Mesothelial cell of epicardium (in vitro differentiated cells): ENCODE results near the gene CD58. TPM values are rescaled to one million over a fixed set of nuclear protein-coding genes. Genes with fewer than 3 reads are reported as not detected.

Source experiments
- DNase-seq, 2 experiments: peaks; one replicate each; pipeline ENCODE4 v3.0.0; 2021; ENCODE audit warnings: low spot score in 2 of 2; ENCODE audit not compliant: unreplicated experiment in 2 of 2
- H3K27ac Mint-ChIP-seq: 2 replicates; pipeline ENCODE4 v1.8.0; 2021; ENCODE audit warnings: mixed read lengths
- H3K27me3 Mint-ChIP-seq: 2 replicates; pipeline ENCODE4 v1.8.0; 2021; ENCODE audit warnings: low read depth, mixed read lengths
- H3K36me3 Mint-ChIP-seq: 2 replicates; pipeline ENCODE4 v1.8.0; 2021; ENCODE audit warnings: mixed read lengths
- H3K4me1 Mint-ChIP-seq: 2 replicates; pipeline ENCODE4 v1.8.0; 2021; ENCODE audit warnings: mixed read lengths
- H3K4me3 Mint-ChIP-seq: 2 replicates; pipeline ENCODE4 v1.8.0; 2021; ENCODE audit warnings: mild to moderate bottlenecking, moderate library complexity, mixed read lengths
- H3K9me3 Mint-ChIP-seq: 2 replicates; pipeline ENCODE4 v1.8.0; 2021; ENCODE audit warnings: mixed read lengths
- total RNA-seq: library from RNA; stranded (reverse); gene quantifications from 3 replicates; pipeline ENCODE4 v1.2.1, GENCODE V29; 2021
- TF ChIP-seq, protein P1 (sequence below): fragments of 200-600 bp; sonication (generic); IDR thresholded peaks from one replicate; pipeline ENCODE4 v1.5.0; 2021; ENCODE audit warnings: antibody characterized with exemption; ENCODE audit not compliant: unreplicated experiment

The CD58 gene
- total RNA-seq, 1 donor from 2014 or later = 6.6 TPM

DNA sequence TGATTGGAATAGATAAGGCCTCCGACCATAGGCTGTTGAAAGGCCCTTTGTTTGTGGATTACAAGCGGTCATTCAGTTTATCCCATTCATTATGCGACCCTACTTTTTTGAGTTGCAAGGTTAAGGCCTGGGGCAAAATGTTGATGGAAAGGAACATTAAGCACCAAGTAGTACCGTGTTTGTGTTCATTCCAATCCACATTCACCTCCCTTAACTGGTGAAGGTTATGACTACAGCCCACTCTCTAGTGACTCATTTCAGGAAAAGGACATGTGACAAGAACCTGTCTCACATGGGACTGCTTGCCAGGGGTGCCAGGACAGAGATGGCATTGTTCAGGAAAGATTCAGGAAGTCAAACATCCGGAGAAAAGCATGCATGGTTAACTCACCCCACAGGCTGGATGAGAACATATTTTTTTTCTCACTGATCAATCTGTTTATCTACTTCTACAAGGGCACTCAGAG, 81.6 kb downstream of the CD58 start:
- no peak overlapping the region for H3K27ac Mint-ChIP-seq
- H3K4me3 Mint-ChIP-seq = no peak overlapping the region
- H3K9me3 Mint-ChIP-seq = no peaks in the 10 kb centered on the region
- DNase-seq = no peak
- H3K36me3 Mint-ChIP-seq = no peaks in the 10 kb centered on the region
- TF ChIP-seq, protein P1, sequence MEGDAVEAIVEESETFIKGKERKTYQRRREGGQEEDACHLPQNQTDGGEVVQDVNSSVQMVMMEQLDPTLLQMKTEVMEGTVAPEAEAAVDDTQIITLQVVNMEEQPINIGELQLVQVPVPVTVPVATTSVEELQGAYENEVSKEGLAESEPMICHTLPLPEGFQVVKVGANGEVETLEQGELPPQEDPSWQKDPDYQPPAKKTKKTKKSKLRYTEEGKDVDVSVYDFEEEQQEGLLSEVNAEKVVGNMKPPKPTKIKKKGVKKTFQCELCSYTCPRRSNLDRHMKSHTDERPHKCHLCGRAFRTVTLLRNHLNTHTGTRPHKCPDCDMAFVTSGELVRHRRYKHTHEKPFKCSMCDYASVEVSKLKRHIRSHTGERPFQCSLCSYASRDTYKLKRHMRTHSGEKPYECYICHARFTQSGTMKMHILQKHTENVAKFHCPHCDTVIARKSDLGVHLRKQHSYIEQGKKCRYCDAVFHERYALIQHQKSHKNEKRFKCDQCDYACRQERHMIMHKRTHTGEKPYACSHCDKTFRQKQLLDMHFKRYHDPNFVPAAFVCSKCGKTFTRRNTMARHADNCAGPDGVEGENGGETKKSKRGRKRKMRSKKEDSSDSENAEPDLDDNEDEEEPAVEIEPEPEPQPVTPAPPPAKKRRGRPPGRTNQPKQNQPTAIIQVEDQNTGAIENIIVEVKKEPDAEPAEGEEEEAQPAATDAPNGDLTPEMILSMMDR = no peak
- no peaks in the 10 kb centered on the region for H3K27me3 Mint-ChIP-seq
- H3K4me1 Mint-ChIP-seq = peaks cover 26% of the 10 kb centered on the region

DNA sequence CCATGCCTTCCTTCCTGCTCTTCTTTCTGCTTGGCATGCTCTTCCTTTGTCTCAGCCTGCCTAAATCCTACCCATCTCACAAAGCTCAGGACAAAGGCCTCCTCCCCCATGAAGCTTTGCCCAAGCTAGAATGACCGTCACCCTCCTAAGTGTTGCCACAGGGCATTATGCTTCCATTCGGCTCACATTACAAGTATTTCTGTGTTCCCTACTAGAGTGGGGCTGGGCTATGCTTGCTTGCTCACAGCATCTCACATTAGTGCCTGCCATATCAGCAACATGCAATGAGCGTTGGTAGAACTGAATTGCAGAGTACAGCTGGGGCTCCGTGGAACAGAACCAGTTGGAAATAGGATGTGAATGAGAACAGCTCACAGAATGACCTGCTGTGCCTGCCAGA, 82.8 kb downstream of the CD58 start:
- H3K27me3 Mint-ChIP-seq = no peaks in the 10 kb centered on the region
- peaks cover 23% of the 10 kb centered on the region for H3K4me1 Mint-ChIP-seq
- no peak overlapping the region for H3K27ac Mint-ChIP-seq
- H3K36me3 Mint-ChIP-seq = no peaks in the 10 kb centered on the region
- H3K9me3 Mint-ChIP-seq = no peaks in the 10 kb centered on the region
- no peak overlapping the region for H3K4me3 Mint-ChIP-seq
- TF ChIP-seq, protein P1 = no peak
- no peak for DNase-seq

DNA sequence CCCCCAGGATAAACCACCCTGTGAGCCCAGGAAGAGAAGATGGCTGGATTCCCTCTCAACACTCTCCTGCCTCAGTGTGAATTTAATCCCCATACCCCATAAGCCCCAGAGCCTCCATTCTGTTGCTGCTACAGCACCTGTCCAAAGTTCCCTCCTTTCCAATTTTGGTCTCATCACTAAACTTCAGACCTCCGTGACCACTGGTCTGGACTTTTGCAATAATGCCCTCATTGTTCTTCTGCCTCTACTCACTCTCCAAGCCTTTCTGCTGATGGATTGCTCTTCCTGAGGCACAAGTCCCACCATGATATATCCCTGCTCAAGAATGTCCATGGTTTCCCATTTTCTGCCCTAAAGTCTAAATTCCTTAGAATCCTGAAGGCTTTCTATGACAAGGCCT, 83.2 kb downstream of the CD58 start:
- no peak overlapping the region for H3K27ac Mint-ChIP-seq
- TF ChIP-seq, protein P1 = no peak
- H3K4me1 Mint-ChIP-seq = peaks cover 21% of the 10 kb centered on the region

DNA sequence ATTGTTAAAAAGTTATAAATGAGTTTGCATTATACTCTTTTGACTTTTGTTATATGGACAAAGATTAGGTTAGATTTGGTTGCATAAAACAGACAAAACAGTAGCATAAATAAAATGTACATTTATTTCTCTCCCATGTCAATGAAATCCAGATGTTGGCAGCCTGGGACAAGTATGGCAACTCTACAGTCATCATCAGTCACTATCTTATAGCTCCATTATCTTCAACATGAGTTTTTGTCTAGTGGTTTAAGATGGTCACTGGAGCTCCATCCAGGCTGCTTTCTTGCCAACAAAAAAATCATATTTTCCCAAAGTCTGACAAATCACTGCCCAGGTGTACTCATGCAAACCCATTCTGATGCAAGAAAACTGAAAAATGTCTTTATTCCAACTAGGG, 83.8 kb downstream of the CD58 start:
- Mint-ChIP-seq H3K27ac (no peak overlapping the region), H3K27me3 (no peaks in the 10 kb centered on the region), H3K36me3 (no peaks in the 10 kb centered on the region), H3K4me3 (no peak overlapping the region), H3K9me3 (no peaks in the 10 kb centered on the region), H3K4me1 (peaks cover 15% of the 10 kb centered on the region)
- no peak for DNase-seq
- TF ChIP-seq, protein P1 = no peak

More for the DNA sequence above, 83.2 kb downstream of the CD58 start:
- Mint-ChIP-seq H3K27me3 (no peaks in the 10 kb centered on the region), H3K36me3 (no peaks in the 10 kb centered on the region), H3K4me3 (no peak overlapping the region), H3K9me3 (no peaks in the 10 kb centered on the region)
- no peak for DNase-seq

DNA sequence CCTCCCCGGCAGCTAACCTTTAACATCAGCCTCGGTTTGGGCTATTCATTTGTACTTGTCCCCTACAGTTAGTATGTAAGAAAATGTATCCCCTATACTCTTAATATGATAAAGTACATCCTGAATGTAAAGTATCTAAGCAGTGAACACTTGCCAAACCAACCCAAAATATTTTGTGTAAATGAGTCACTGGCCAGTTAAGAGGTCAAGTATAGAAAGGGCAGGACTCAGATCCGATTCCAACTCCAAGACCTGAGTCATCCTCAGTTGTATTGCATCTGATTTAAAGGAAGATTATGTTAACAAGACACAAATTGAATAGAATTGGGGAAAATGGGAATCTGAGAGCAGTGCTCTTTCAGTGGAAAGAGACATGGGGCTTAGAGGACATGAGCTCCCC, 84.4 kb downstream of the CD58 start:
- H3K4me1 Mint-ChIP-seq = peaks cover 9% of the 10 kb centered on the region
- H3K36me3 Mint-ChIP-seq = no peaks in the 10 kb centered on the region
- no peak overlapping the region for H3K27ac Mint-ChIP-seq
- TF ChIP-seq, protein P1 = no peak
- DNase-seq = no peak
- H3K9me3 Mint-ChIP-seq = no peaks in the 10 kb centered on the region
- no peak overlapping the region for H3K4me3 Mint-ChIP-seq
- H3K27me3 Mint-ChIP-seq = no peaks in the 10 kb centered on the region

DNA sequence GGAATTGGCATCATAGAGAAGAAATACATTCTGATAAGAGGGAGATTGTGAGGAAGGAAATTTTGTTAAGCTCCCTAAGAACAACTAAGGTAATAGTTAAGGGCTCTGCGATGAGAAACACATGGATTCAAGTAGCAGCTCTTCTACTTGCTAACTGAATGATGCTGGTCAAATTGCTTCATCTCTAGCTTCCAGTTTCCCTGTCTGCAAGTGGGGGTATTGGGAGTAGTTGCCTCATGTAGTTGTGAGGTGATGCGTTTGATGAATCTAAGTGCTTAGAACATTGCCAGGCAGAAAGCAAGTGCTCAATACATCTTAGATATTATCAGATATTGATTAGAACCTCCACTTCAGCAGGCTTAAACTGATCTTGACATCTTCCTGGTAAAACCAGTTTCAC, 84.8 kb downstream of the CD58 start:
- Mint-ChIP-seq H3K27ac (no peak overlapping the region), H3K36me3 (no peaks in the 10 kb centered on the region)

More for the DNA sequence above, 84.8 kb downstream of the CD58 start:
- Mint-ChIP-seq H3K4me1 (peaks cover 9% of the 10 kb centered on the region), H3K9me3 (no peaks in the 10 kb centered on the region), H3K27me3 (no peaks in the 10 kb centered on the region), H3K4me3 (no peak overlapping the region)
- TF ChIP-seq, protein P1 = no peak
- no peak for DNase-seq
